K562 (cell line): Measurements from ENCODE around the gene IMMP2L. TPM values are rescaled to one million over a fixed set of nuclear protein-coding genes. Genes with fewer than 3 reads are reported as not detected.

Experiments
- ATAC-seq: fragments of 200-7000 bp; cut with Tn5 transposase; 3 replicates; pipeline ENCODE4 v1.9.1; 2020; ENCODE audit warnings: moderate library complexity
- BruUV-seq: library from RNA; stranded (reverse); fragments of 400-500 nt; replicated peaks from 2 replicates; lab custom pipeline; 2021; lab: Mats Ljungman, UMichigan
- CTCF ChIA-PET: fragments of 300-600 bp; formaldehyde crosslinking; extraction: SDS; loops from one replicate; lab custom pipeline; 2021; ENCODE audit warnings: low intra/inter-chr PET ratio; lab: Yijun Ruan, JAX
- POLR2A ChIA-PET: fragments of 300-600, 350-650 bp; sonication (Branson Sonifier 250); formaldehyde crosslinking; extraction: SDS; loops from one replicate; lab custom pipeline; 2021; ENCODE audit warnings: antibody characterized with exemption, inconsistent platforms; lab: Yijun Ruan, JAX
- DNase-seq, 4 experiments: peaks; one replicate each; pipeline versions ENCODE4 v3.0.0 to v3.0.0-alpha.2; 2011 to 2018; ENCODE audit warnings: low spot score in 3 of 4, mixed read lengths in 3 of 4; ENCODE audit errors: extremely low read depth in 1 of 4
- FAIRE-seq: peaks from 2 replicates; lab custom pipeline; 2011; peaks lifted over from hg19 to GRCh38; lab: Jason Lieb, UNC
- H2AFZ ChIP-seq: 2 replicates; pipeline ENCODE4 v1.6.0; 2011; ENCODE audit warnings: low read depth, low read length, control low read depth, inconsistent platforms
- H3K27ac ChIP-seq: fragments of 200-600 bp; 3 replicates; pipeline ENCODE4 v1.8.0; 2011; ENCODE audit warnings: low read depth, mild to moderate bottlenecking, control low read depth, inconsistent platforms, low read length, moderate library complexity, mixed read lengths; ENCODE audit errors: extremely low read depth
- H3K27me3 ChIP-seq, 2 experiments: fragments of 300-600 bp in 1 of 2; 2 replicates in 1 of 2; 3 replicates in 1 of 2; pipeline versions ENCODE4 v1.6.0 to v1.8.0; 2011; ENCODE audit warnings: inconsistent platforms in 2 of 2, low read length in 2 of 2, mild to moderate bottlenecking in 1 of 2, mixed read lengths in 1 of 2, moderate library complexity in 1 of 2; ENCODE audit not compliant: control insufficient read depth in 2 of 2, insufficient read depth in 2 of 2
- H3K36me3 ChIP-seq: fragments of 300-600 bp; 3 replicates; pipeline ENCODE4 v1.8.0; 2011; ENCODE audit warnings: mild to moderate bottlenecking, low read length, inconsistent platforms; ENCODE audit not compliant: control insufficient read depth, insufficient read depth
- H3K4me1 ChIP-seq, 2 experiments: fragments of 200-600 bp in 1 of 2; replicated peaks in 1 of 2; 2 replicates in 1 of 2; 3 replicates in 1 of 2; pipeline versions ENCODE4 v1.5.1 to v1.8.0; 2011; ENCODE audit warnings: inconsistent platforms in 2 of 2, low read length in 2 of 2, mild to moderate bottlenecking in 1 of 2, mixed read lengths in 1 of 2, moderate library complexity in 1 of 2; ENCODE audit not compliant: control insufficient read depth in 2 of 2, insufficient read depth in 2 of 2
- H3K4me2 ChIP-seq: 2 replicates; pipeline ENCODE4 v1.6.1; 2011; ENCODE audit warnings: low read length, control low read depth, inconsistent platforms, mixed read lengths; ENCODE audit not compliant: insufficient read depth
- H3K4me3 ChIP-seq: fragments of 200-600 bp; sonication (generic), shearing (Covaris generic); 2 replicates; pipeline ENCODE4 v1.5.1; 2016; ENCODE audit warnings: control low read depth, inconsistent platforms
- H3K79me2 ChIP-seq: fragments of 200-600 bp; 3 replicates; pipeline ENCODE4 v1.8.0; 2011; ENCODE audit warnings: low read length, inconsistent platforms; ENCODE audit not compliant: control insufficient read depth, insufficient read depth
- H3K9ac ChIP-seq, 2 experiments: 2 replicates each; pipeline versions ENCODE4 v1.6.0 to v1.6.1; 2011; ENCODE audit warnings: low read depth in 2 of 2, low read length in 2 of 2, control low read depth in 1 of 2, inconsistent platforms in 1 of 2, mild to moderate bottlenecking in 1 of 2, mixed read lengths in 1 of 2; ENCODE audit not compliant: insufficient read depth in 1 of 2
- H3K9me1 ChIP-seq: one replicate; pipeline ENCODE4 v1.6.0; 2011; ENCODE audit warnings: inconsistent platforms, mild to moderate bottlenecking, low read length, moderate library complexity; ENCODE audit not compliant: control insufficient read depth, insufficient read depth
- H3K9me3 ChIP-seq: replicated peaks from 2 replicates; pipeline ENCODE4 v1.5.1; 2011; ENCODE audit warnings: low read depth, low read length, inconsistent platforms; ENCODE audit not compliant: control insufficient read depth, insufficient read depth
- H4K20me1 ChIP-seq: replicated peaks from 2 replicates; pipeline ENCODE4 v1.6.1; 2011; ENCODE audit warnings: low read length, inconsistent platforms, mixed read lengths; ENCODE audit not compliant: control insufficient read depth, insufficient read depth
- DDX20 ChIP-seq: fragments of 450-650 bp; IDR thresholded peaks from 2 replicates; pipeline ENCODE4 v1.6.1; 2016; ENCODE audit warnings: missing genetic modification characterization, low read depth, mild to moderate bottlenecking, missing compliant biosample characterization, moderate library complexity
- GTF3C2 ChIP-seq: IDR thresholded peaks from 3 replicates; pipeline ENCODE4 v1.6.1; 2011; ENCODE audit warnings: borderline replicate concordance, mild to moderate bottlenecking, moderate library complexity; ENCODE audit not compliant: insufficient read length; ENCODE audit errors: extremely low read depth
- HBP1 ChIP-seq: fragments of 450-650 bp; formaldehyde crosslinking; IDR thresholded peaks from 2 replicates; pipeline ENCODE4 v1.4.0; 2022; ENCODE audit warnings: missing genetic modification characterization
- JUND ChIP-seq, 2 experiments: IDR thresholded peaks; 2 replicates in 1 of 2; 3 replicates in 1 of 2; pipeline ENCODE4 v1.6.1; 2011; ENCODE audit warnings: borderline replicate concordance in 2 of 2, low read depth in 2 of 2, low read length in 2 of 2, improper control_type of control experiment in 1 of 2, missing biosample characterization in 1 of 2, missing genetic modification characterization in 1 of 2, missing genetic modification reagents in 1 of 2
- SMARCC2 ChIP-seq: fragments of 450-650 bp; IDR thresholded peaks from 2 replicates; pipeline ENCODE4 v1.6.1; 2017; ENCODE audit warnings: antibody characterized with exemption, moderate library complexity, mild to moderate bottlenecking, low read depth
- SNAPC5 ChIP-seq: fragments of 250-450 bp; sonication (Bioruptor Pico); IDR thresholded peaks from 2 replicates; pipeline ENCODE4 v1.8.0; 2021; ENCODE audit warnings: moderate library complexity, mild to moderate bottlenecking, inconsistent platforms
- TAF15 ChIP-seq: fragments of 200-400 bp; formaldehyde crosslinking; IDR thresholded peaks from 2 replicates; pipeline ENCODE4 v1.6.1; 2017; ENCODE audit warnings: mild to moderate bottlenecking, low read depth, low read length, moderate library complexity
- ZBTB9 ChIP-seq: fragments of 450-650 bp; formaldehyde crosslinking; IDR thresholded peaks from 2 replicates; pipeline ENCODE4 v1.4.0; 2020; ENCODE audit warnings: mild to moderate bottlenecking, moderate library complexity
- ZNF431 ChIP-seq: sonication (generic); formaldehyde crosslinking; IDR thresholded peaks from 2 replicates; pipeline ENCODE4 v1.8.0; 2022; ENCODE audit warnings: mild to moderate bottlenecking, missing genetic modification reagents
- ZNF507 ChIP-seq: conservative IDR thresholded peaks from 2 replicates; pipeline ENCODE4 v1.6.1; 2017; ENCODE audit warnings: missing genetic modification characterization, missing compliant biosample characterization
- WGBS: fragments of 100-300 bp; shearing (Covaris generic); methylation state at CpG from one replicate; pipeline ENCODE4 v1.1.6; 2016; ENCODE audit warnings: low coverage, mixed read lengths; ENCODE audit not compliant: insufficient coverage; ENCODE audit errors: missing lambda C conversion rate; 5-methylcytosine and 5-hydroxymethylcytosine counted together
- in situ Hi-C: fragments of 300-500 bp; cut with MboI; formaldehyde crosslinking; loops from 4 replicates; pipeline ENCODE4 v1.15.0; 2018; ENCODE audit warnings: inconsistent platforms, mixed read lengths
- intact Hi-C: fragments of 100-400 bp; cut with micrococcal nuclease; formaldehyde crosslinking; loops from 2 replicates; pipeline ENCODE4 v1.14.2; 2022
- polyA plus RNA-seq, 8 experiments: library from polyadenylated mRNA; depleted of rRNA in 4 of 8; stranded (reverse) in 5 of 8; unstranded in 3 of 8; fragments of >200 nt; fragmentation: Nextera tagmentation in 2 of 8; fragmentation: Illumina TruSeq in 1 of 8; extraction: Ambion mirVana in 2 of 8; extraction: Trizol in 1 of 8; gene quantifications; 2 replicates each; pipeline versions ENCODE4 v1.2.1 to v1.2.3, GENCODE V29; 2011 to 2014; ENCODE audit warnings: inconsistent platforms in 1 of 8, missing spikeins in 1 of 8
- total RNA-seq, 7 experiments: library from RNA; depleted of rRNA in 6 of 7; stranded (reverse); fragments of >200 nt in 6 of 7; fragmentation: Illumina TruSeq in 2 of 7; extraction: Trizol in 2 of 7; gene quantifications; 2 replicates each; pipeline versions ENCODE4 v1.2.1 to v1.2.3, GENCODE V29; 2011 to 2021; ENCODE audit warnings: low replicate concordance in 1 of 7

The IMMP2L gene
- total and polyA plus RNA-seq, 9 of the 15 experiments (the other 6 are each of a cell fraction or from before 2014, with no cell fraction given), result 29.7 to 116 (median 53.0) TPM

- Histone ChIP-seq H3K79me2 (no peaks in the 10 kb centered on the region), H4K20me1 (no peaks in the 10 kb centered on the region), H3K36me3 (no peaks in the 10 kb centered on the region), H3K27ac (no peak overlapping the region), H3K4me2 (no peak overlapping the region), H3K9me3 (no peaks in the 10 kb centered on the region), H3K4me1 (no peaks in the 10 kb centered on the region), H3K27me3 (no peaks in the 10 kb centered on the region), H3K4me3 (no peak overlapping the region), H3K9me1 (no peaks in the 10 kb centered on the region), H2AFZ (no peak overlapping the region), H3K9ac (no peak overlapping the region)
- CTCF ChIA-PET, result no interaction called here
- in situ Hi-C loops, result no loop called here
- POLR2A ChIA-PET, result no interaction called here
- DNase-seq (no peak), FAIRE-seq (no peak), ATAC-seq (no peak)
- no TSS peak for BruUV-seq
- WGBS, result 8% methylated on average over 3 of the region's 3 CpGs
- TF ChIP-seq SNAPC5 (no peak), ZBTB9 (CRISPR knock-in tag) (no peak), HBP1 (CRISPR knock-in tag) (no peak), GTF3C2 (no peak), TAF15 (no peak), SMARCC2 (no peak), ZNF507 (tag) (no peak), DDX20 (no peak), ZNF431 (CRISPR knock-in tag) (no peak), JUND (IDR thresholded peaks at IDR 0.05; ENCODE audit: borderline replicate concordance, low read depth, low read length) (no peak), JUND (tag; IDR thresholded peaks at IDR 0.05; ENCODE audit: borderline replicate concordance, low read depth, low read length) (no peak)
- intact Hi-C loops, result no loop called here
Observed at GRCh38 chr7:110941385-110941784, 620.9 kb downstream of the IMMP2L start.
